ENCODE results near the gene ARV1.
"Not testable (repeated sequence)": the region's sequence is repeated elsewhere in the genome, so short reads cannot be mapped to it uniquely, and the experiment has no call there.

The ARV1 gene

DNA sequence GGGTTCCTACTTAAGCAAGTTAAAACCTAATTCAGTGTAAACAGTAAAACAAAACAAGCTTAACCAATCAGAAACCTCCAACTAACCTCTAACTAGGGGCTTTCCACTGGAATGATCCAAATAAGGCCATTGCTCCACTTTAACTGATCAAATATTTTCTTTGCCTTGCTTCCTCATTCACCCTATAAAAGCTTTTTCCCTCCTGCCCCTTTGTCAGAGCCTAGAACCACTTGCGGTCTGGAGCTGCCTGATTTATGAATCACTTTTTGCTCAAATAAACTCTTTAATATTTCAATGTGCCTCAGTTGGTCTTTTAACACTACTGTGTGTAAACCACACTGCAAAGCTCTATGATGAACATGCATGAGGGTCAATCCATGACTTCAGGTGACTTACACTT lies 65.7 kb downstream of the ARV1 start:
- no peak for DNase-seq (ENCODE audit: low spot score)

DNA sequence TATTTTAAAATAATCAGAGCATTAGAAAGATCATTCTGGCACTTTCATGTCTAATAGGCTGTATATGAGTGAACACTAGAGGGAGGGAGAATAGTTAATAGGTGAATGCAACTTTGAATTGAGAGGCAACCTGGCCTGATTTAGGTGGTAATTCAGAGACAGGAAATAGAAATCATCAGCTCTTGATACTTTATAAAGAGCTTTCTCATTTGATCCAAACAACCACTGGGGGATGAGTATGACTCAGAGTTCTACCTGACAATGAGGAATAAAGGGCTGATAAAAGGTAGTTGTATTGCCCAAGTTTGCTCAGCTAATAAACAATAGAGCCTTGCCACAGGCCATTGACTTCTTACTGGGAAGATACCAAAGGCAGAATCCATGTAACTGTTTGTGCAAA lies 66.4 kb downstream of the ARV1 start:
- DNase-seq (ENCODE audit: low spot score): no peak

DNA sequence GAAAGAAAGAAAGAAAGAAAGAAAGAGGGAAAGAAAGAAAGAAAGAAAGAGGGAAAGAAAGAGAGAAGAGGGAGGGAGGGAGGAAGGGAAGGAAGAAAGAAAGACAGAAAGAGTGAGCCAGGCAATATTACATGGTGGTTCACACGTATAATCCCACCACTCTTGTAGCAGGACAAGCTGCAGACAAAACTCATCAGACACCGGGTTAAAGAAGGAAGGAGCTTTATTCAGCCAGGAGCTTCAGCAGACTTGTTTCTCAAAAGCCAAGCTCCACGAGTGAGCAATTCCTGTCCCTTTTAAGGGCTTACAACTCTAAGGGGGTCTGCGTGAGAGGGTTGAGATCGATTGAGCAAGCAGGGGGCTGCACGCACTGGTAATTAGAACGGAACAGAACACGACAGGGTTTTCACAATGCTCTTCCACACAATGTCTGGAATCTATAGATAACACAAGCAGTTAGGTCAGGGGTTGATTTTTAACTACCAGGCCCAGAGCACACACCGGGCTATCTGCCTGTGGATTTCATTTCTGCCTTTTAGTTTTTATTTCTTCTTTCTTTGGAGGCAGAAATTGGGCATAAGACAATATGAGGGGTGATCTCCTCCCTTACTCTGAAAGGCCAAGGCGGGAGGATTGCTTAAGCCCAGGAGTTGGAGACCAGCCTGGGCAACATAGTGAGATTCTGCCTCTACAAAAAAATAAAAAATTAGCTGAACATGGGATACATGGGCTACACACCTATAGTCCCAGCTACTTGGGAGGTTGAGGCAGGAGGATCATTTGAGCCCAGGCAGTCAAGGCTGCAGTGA lies 67.2 kb downstream of the ARV1 start:
- DNase-seq (ENCODE audit: low spot score): not testable (repeated sequence)

DNA sequence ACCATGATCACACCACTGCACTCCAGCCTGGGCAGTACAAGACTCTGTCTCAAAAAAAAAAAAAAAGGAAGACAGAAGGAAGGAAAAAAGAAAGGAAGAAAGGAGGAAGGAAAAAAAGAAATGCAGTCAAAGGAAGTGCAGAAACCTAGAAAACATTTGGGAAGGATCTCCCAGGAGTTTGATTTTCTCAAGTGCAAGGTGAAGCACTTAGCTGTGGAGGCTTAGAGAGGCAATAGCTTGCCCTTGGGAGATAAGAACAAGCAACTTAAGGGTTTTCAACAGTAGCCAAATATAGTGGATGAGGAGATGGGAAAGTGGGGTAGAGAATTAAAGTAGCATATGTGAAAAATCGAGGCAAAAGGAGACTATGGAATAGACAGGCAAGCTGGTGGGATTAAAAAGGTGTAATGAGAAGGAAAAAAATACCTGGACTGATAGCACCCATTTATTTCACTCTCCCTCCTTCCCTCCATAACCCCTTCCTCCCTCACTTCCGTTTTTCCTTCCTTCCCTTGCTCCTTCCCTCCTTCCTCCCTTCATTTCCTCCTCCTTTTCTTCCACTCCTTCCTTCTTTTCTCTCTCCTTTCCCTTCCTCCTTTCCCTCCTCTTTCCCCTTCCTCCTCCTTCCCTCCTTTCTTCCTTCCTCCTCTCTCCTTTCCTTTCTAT lies 68.0 kb downstream of the ARV1 start:
- no peak for DNase-seq (ENCODE audit: low spot score)

DNA sequence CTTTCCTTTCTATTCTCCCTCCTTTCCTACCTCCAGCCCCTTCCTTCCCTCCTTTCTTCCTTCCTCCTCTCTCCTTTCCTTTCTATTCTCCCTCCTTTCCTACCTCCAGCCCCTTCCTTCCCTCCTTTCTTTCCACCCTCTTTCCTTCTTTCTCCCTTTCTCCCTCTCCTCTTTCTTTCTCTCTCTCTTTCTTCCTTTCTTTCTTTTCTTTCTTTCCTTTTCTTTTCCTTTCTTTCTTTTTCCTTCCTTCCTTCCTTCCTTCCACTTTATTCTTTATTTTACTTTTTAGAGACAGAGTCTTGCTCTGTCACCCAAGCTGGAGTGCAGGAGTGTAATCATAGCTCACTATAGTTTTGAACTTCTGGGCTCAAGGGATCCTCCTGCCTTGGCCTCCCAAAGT lies 68.6 kb downstream of the ARV1 start:
- not testable (repeated sequence) for DNase-seq (ENCODE audit: low spot score)

DNA sequence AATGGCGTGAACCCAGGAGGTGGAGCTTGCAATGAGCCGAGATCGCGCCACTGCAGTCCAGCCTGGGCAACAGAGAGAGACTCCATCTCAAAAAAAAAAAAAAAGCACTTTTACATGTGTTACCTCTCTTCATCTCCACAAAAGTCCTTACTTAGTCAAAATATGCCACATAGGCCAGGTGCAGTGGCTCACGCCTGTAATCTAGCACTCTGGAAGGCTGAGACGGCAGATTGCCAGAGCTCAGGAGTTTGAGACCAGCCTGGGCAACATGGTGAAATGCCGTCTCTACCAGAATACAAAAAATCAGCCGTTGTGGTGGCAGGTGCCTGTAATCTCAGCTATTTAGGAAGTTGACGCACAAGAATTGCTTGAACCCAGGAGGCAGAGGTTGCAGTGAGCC lies 69.5 kb downstream of the ARV1 start:
- DNase-seq (ENCODE audit: low spot score): not testable (repeated sequence)

DNA sequence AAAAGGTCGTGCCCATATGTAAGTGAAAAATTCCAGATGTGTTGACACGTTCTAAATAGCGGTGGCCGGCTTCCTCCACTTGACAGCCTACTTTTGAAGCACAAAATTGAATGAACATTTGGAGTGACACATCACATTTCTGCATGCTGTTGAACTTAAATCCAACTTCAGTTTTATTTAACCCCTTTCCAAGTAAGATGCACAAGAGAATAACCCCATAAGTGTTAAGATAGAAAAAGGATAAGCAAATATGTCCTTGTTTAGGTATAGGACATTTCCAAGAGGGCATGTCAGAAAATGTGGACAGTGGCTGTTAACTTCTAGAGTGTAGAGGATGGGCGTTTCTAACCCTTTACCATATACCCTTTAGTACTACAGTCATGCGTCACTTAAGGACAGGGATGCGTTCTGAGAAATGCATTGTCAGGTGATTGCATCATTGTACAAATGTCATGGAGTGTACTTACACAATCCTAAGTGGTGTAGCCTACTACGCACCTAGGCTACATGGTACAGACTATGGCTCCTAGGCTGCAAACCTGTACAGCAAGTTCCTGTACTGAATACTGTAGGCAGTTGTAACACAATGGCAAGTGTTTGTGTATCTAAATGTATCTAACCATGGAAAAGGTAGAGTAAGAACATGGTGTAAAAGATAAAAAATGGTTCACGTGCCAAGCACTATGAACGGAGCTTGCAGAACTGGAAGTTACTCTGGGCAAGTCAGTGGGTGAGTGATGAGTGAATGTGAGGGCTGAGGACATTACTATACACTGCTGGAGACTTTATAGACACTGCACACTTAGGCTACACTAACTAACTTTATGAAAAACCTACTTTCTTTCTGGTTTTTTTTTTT lies 70.5 kb downstream of the ARV1 start:
- DNase-seq (ENCODE audit: low spot score): no peak
